ENCODE measurements around the gene PKNOX2.

- TF ChIP-seq CTCF (IDR thresholded peaks at IDR 0.05) (no peak), POLR2A (IDR thresholded peaks at IDR 0.05) (no peak)
These were observed 24.3 kb upstream of the PKNOX2 start for GRCh38 chr11:125140233-125140632.

All from esophagus squamous epithelium (tissue), 4 donors.